Fibroblast of mammary gland (primary cell): ENCODE data around the gene KIF2A.

Experiments used
- DNase-seq: peaks from one replicate; pipeline ENCODE4 v3.0.0-alpha.2; 2010; ENCODE audit warnings: low read depth
- H3K4me3 ChIP-seq: 2 replicates; pipeline ENCODE4 v1.5.1; 2011; ENCODE audit warnings: low read depth, mild to moderate bottlenecking, low read length, moderate library complexity; ENCODE audit not compliant: control insufficient read depth
- TF ChIP-seq, protein P1 (sequence below): conservative IDR thresholded peaks from 2 replicates; pipeline ENCODE4 v1.5.1; 2011; ENCODE audit warnings: low read depth, low read length, inconsistent platforms; ENCODE audit not compliant: control insufficient read depth, insufficient read depth

Gene KIF2A

DNA sequence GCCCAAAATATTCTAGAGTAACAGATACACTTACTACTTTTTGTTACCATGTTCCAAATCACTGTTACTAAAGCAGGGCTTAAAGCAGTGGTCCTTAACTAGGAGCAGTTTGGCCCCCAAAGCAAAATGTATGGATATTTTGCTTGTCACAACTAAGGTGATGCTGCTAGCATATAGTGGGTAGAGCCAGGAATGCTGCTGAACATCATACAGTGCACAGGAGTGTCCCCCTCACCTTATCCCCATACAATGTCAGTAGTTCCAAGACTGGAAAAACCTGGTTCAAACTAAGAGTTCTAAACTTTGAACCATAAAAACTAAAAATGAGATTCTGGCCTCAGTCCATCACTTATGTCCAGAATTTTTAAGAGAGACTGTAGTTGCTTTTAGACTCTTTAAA is 69.6 kb downstream of the KIF2A start:
- no peak overlapping the region for H3K4me3 ChIP-seq
- TF ChIP-seq, protein P1, sequence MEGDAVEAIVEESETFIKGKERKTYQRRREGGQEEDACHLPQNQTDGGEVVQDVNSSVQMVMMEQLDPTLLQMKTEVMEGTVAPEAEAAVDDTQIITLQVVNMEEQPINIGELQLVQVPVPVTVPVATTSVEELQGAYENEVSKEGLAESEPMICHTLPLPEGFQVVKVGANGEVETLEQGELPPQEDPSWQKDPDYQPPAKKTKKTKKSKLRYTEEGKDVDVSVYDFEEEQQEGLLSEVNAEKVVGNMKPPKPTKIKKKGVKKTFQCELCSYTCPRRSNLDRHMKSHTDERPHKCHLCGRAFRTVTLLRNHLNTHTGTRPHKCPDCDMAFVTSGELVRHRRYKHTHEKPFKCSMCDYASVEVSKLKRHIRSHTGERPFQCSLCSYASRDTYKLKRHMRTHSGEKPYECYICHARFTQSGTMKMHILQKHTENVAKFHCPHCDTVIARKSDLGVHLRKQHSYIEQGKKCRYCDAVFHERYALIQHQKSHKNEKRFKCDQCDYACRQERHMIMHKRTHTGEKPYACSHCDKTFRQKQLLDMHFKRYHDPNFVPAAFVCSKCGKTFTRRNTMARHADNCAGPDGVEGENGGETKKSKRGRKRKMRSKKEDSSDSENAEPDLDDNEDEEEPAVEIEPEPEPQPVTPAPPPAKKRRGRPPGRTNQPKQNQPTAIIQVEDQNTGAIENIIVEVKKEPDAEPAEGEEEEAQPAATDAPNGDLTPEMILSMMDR, result no peak
- no peak for DNase-seq

DNA sequence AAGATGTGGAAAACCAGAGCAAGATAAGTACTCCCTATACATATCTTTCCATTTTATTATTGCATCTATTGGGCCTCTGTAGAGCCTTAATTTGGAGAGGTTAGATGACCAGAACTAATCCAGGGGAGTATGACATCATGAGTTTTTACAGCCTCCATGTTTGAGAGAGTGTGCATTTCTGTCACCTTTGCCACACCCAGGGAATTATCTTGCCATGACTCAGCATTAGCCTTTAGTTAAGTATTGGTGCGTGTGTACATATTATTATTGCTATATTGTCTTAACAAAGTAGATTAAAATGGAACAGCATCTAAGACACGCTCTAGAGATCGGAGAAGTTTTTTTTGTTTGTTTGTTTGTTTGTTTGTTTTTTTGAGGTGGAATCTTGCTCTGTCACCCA is 70.1 kb downstream of the KIF2A start:
- peak; percentile 21 for DNase-seq
- no peak overlapping the region for H3K4me3 ChIP-seq
- TF ChIP-seq, protein P1, result no peak

DNA sequence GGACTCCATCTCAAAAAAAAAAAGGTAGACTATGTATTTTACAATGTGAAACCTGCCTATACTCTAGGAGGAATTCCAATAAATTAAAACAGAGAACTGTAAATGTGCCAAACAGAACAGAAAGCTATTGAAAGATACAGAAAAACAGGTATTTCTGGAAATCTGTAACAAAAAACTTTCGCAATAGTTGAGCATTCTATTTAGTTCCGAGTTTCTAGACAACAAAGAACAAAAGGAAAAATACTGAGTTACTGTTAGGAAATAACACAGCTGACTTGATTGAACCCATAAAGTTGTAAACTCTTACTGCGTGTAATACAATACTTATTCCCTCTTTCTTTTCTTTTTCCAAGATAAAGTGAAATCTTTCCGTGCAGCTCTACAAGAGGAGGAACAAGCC is 79.1 kb downstream of the KIF2A start:
- no peak for DNase-seq
- H3K4me3 ChIP-seq, result no peak overlapping the region
- TF ChIP-seq, protein P1, result no peak

DNA sequence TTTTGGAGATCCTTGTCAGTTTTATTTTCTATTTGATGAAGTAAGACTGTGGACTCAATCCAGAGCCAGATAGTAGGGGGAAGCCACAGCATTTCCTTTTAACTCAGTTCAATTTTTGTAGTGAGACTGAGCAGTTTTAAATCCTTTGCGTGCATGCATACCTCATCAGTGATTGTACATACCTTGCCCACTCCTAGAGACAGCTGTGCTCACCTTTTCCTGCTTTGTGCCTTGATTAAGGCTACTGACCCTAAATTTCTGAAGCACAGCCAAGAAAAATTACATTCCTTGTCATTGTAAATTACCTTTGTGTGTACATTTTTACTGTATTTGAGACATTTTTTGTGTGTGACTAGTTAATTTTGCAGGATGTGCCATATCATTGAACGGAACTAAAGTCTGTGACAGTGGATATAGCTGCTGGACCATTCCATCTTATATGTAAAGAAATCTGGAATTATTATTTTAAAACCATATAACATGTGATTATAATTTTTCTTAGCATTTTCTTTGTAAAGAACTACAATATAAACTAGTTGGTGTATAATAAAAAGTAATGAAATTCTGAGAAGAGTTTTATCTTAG is 79.9 kb downstream of the KIF2A start:
- no peak for DNase-seq
- TF ChIP-seq, protein P1, result no peak
- no peak overlapping the region for H3K4me3 ChIP-seq

DNA sequence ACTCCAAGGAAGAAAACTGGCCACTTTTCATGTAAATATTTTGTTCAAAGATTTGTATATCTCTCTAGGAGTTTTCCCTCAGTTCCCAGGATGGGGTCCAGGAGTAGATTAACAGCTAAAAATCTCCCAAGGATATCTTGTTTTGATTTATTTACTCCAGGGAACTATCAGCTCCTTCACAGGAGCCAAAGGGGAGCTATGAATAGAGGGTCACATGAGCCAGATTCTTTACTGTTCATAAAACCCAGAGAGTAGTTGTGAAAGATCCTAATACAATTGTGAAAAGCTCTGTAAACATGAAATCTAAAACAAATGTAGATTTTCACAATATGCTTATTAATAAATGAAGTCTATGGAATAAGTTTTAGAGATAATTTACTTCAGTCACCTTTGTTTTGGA is 80.8 kb downstream of the KIF2A start:
- peak; percentile 50 for DNase-seq
- no peak overlapping the region for H3K4me3 ChIP-seq
- TF ChIP-seq, protein P1, result no peak

DNA sequence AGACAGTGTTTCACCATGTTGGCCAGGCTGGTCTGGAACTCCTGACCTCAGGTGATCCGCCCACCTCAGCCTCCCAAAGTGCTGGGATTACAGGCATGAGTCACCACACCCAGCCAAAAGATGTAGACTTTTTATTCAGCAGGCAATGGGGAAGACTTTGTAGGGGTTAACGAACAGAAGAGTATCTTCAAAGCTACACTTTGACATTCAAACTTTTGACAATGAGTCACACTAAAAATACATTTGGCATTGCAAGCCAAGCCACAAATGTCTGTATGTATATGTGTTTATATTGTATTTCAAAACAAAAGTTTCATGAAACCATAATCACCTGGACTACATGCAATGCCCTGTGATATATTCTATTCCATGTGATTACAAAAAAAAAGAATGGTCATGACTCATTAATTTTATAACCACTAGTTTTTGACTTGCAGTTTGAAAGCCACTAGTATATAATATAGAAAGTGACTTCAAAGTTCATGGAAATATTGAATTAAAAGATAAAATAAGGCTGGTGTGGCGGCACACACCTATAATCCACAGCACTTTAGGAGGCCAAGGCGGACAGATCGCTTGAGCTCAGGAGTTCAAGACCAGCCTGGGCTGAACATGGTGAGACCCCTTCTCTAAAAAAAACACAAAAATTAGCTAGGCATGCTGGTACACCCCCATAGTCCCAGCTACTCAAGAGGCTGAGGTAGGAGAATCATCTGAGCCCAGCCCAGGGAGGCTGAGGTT is 89.4 kb downstream of the KIF2A start:
- peak; percentile 47 for DNase-seq
- TF ChIP-seq, protein P1, result no peak
- no peak overlapping the region for H3K4me3 ChIP-seq
